Activated CD4-positive, alpha-beta memory T cell treated with anti-CD3 and anti-CD28 coated beads for 36 hours (primary cell): ENCODE measurements around the gene HPCAL1. TPM values are rescaled to one million over a fixed set of nuclear protein-coding genes. Genes with fewer than 3 reads are reported as not detected.
"Not testable (repeated sequence)": the region's sequence is repeated elsewhere in the genome, so short reads cannot be mapped to it uniquely, and the experiment has no call there.

ENCODE experiments used
- CTCF ChIA-PET: fragments of 350-600 bp; sonication (Branson Sonifier 250); formaldehyde crosslinking; loops from one replicate; lab custom pipeline; 2021; ENCODE audit warnings: antibody characterized with exemption, inconsistent platforms; lab: Charles Lee
- POLR2A ChIA-PET: fragments of 350-600 bp; sonication (Branson Sonifier 250); formaldehyde crosslinking; loops from one replicate; lab custom pipeline; 2021; ENCODE audit warnings: antibody characterized with exemption; lab: Charles Lee
- DNase-seq: peaks from one replicate; pipeline ENCODE4 v3.0.0-alpha.2; 2020
- H3K27ac Mint-ChIP-seq: one replicate; pipeline ENCODE4 v1.8.0; 2021; ENCODE audit warnings: mixed read lengths
- H3K27me3 Mint-ChIP-seq: one replicate; pipeline ENCODE4 v1.8.0; 2021; ENCODE audit warnings: mixed read lengths
- H3K36me3 Mint-ChIP-seq: one replicate; pipeline ENCODE4 v1.8.0; 2021; ENCODE audit warnings: mixed read lengths
- H3K4me1 Mint-ChIP-seq: one replicate; pipeline ENCODE4 v1.8.0; 2021; ENCODE audit warnings: low read depth, mixed read lengths
- H3K4me3 Mint-ChIP-seq: one replicate; pipeline ENCODE4 v1.8.0; 2021; ENCODE audit warnings: mild to moderate bottlenecking, mixed read lengths
- H3K9me3 Mint-ChIP-seq: one replicate; pipeline ENCODE4 v1.8.0; 2021; ENCODE audit warnings: mixed read lengths
- intact Hi-C: fragments of 100-400 bp; cut with micrococcal nuclease; formaldehyde crosslinking; loops from one replicate; pipeline ENCODE4 v1.15.1; 2023
- total RNA-seq, 2 experiments: library from RNA; stranded (reverse); gene quantifications; one replicate each; pipeline ENCODE4 v1.2.3, GENCODE V29; 2021

HPCAL1 gene
- total RNA-seq, 2 experiments from 2014 or later = 82.2 to 82.6 TPM

DNA sequence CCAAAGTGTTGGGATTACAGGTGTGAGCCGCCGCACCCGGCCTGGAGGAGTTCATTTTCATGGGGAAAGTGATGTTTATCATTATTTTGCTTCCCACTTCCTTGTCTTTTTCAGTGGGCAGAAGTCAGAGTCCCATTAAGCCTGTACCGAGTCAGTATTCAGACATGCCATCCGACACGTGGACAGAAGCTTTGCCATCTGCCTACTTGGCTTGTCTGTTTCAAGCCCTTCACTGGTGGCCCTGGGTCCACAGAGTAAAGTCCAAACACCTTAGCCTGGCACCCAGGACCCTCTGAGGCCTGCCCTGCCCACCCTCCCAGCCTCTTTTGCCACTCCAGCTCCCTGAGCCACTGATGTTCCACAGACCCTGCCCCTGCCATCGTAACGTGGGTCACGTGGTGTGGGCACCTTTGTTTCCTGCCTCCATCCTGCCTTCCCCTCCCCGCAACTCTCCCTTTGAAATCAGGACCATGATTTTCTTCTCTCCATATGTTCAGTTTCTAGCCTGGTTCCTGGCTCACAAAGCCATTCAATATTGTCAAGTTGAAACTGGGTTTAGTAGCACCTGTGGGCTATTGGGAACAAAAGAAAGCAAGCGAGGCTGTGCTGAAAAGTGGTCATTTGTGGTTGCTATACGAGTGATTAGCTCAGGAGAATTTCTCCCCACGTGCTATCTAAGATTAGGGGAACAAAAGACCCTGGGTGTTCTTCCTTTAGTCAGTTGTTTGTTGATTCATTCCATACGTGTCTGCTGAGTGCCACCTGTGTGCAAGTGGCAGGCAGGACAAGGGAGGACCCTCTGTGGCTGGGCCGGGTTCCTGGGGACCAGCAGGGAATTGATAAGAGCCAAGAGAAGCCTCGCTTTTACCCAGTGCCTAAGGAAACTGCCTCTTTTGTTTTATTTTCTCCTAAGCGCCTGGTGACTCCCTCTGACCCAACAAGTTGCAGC, 150.5 kb downstream of the HPCAL1 start:
- Mint-ChIP-seq H3K36me3 (no peaks in the 10 kb centered on the region), H3K9me3 (no peaks in the 10 kb centered on the region), H3K4me3 (no peak overlapping the region), H3K4me1 (peaks cover 15% of the 10 kb centered on the region), H3K27ac (no peak overlapping the region), H3K27me3 (no peaks in the 10 kb centered on the region)
- no peak for DNase-seq
- POLR2A ChIA-PET = no interaction called here
- CTCF ChIA-PET = no interaction called here
- intact Hi-C loops = no loop called here

DNA sequence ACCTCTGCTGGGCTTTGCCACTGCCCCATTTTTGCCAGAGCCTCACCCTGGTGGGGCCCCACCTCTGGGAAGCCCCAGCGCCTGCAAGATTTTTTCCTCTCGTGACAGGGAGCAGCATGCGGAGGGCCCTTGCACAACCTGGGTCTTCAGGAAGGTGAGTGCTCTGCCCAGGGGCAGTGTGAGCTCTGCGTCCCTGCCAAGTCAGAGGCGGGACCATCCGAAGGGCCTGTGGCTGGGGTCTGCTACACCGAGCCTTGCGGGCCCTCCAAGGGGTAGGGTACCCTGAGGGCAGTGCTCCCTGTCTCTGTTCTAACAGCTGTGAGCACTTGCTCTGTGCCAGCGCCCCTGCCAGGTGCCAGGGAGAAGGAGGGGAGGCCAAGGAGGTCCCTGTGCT, 151.2 kb downstream of the HPCAL1 start:
- peaks cover 15% of the 10 kb centered on the region for H3K4me1 Mint-ChIP-seq
- ChIA-PET POLR2A (no interaction called here), CTCF (no interaction called here)
- DNase-seq = no peak
- peaks cover 1% of the 10 kb centered on the region for H3K27me3 Mint-ChIP-seq
- no peaks in the 10 kb centered on the region for H3K36me3 Mint-ChIP-seq
- no peaks in the 10 kb centered on the region for H3K9me3 Mint-ChIP-seq
- no peak overlapping the region for H3K4me3 Mint-ChIP-seq
- H3K27ac Mint-ChIP-seq = no peak overlapping the region
- intact Hi-C loops = no loop called here

DNA sequence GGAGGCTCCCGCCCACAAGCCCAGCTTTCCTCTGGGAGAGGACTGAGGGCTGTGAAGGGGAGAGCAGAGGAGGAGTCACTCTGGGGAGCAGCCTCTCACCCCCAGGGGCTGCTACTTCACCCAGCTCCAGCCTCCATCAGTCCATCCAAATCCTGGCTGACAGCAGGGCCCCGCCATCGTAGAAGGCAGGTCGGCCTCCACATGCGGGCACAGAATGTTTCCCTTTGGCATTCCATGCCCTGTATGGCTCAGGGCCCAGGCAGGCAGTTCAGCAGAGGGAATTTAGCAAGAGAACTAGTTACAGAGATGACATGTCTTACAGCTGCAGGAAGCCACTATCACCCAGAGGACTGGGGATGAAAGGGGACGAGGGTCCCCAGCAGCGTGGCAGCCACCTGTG, 151.8 kb downstream of the HPCAL1 start:
- POLR2A ChIA-PET = no interaction called here
- no peak overlapping the region for H3K27ac Mint-ChIP-seq
- intact Hi-C loops = no loop called here
- CTCF ChIA-PET = no interaction called here
- peaks cover 10% of the 10 kb centered on the region for H3K4me1 Mint-ChIP-seq
- H3K36me3 Mint-ChIP-seq = no peaks in the 10 kb centered on the region
- no peaks in the 10 kb centered on the region for H3K9me3 Mint-ChIP-seq
- no peak for DNase-seq
- no peak overlapping the region for H3K4me3 Mint-ChIP-seq
- peaks cover 3% of the 10 kb centered on the region for H3K27me3 Mint-ChIP-seq

DNA sequence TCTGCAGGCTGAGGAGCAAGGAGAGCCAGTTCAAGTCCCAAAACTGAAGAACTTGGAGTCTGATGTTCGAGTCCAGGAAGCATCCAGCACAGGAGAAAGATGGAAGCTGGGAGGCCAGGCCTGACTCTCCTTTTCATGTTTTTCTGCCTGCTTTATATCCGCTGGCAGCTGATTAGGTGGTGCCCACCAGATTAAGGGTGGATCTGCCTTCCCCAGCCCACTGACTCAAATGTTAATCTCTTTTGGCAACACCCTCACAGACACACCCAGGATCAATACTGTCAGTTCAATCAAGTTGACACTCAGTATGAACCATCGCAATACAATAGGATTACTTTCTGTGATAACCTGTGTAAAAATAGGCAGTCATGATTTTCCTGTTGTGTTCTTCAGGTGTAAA, 154.5 kb downstream of the HPCAL1 start:
- intact Hi-C loops, POLR2A ChIA-PET, CTCF ChIA-PET, H3K9me3 Mint-ChIP-seq, H3K36me3 Mint-ChIP-seq, DNase-seq, H3K27ac Mint-ChIP-seq, H3K4me1 Mint-ChIP-seq, H3K4me3 Mint-ChIP-seq: not testable (repeated sequence)
- H3K27me3 Mint-ChIP-seq = peaks cover 14% of the 10 kb centered on the region

DNA sequence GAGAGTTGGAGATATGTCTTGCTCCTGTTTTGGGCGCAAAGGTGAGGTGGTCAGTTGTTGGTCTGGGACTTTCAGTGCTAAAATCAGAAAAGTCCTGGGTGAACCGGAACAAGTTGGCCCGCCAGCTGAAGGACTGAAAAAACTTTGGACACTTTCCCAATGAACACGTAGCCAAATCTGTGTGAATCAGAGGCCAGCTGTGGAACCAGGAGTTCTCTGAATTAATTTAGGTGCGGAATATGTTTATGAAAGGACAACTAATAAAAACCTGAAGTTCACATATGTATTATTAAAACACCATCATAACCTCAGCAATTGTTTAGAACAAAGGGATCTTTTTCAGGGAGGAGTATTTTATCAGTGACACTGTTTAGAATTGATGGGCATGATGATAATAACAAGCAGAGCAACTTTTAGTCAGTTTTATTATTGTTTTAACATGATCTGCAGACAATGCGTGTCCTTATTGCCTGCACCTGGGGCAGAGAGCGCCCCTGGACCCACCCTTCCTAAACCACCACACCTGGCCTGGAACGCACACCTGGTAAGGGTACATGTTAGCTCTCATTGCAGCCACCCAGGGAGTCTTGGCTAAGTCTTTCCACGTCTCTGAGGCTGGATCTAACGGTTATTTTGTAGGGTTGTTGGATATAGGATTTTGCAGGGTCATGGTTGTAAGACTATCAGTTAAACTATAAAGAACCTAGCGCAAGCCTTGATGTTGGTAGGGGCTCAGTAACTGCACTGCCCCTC, 155.3 kb downstream of the HPCAL1 start:
- DNase-seq = no peak
- peaks cover 5% of the 10 kb centered on the region for H3K4me1 Mint-ChIP-seq
- H3K9me3 Mint-ChIP-seq = no peaks in the 10 kb centered on the region
- no peaks in the 10 kb centered on the region for H3K36me3 Mint-ChIP-seq
- ChIA-PET CTCF (no interaction called here), POLR2A (no interaction called here)
- H3K27me3 Mint-ChIP-seq = peaks cover 14% of the 10 kb centered on the region
- H3K27ac Mint-ChIP-seq = no peak overlapping the region
- no peak overlapping the region for H3K4me3 Mint-ChIP-seq
- intact Hi-C loops = no loop called here

DNA sequence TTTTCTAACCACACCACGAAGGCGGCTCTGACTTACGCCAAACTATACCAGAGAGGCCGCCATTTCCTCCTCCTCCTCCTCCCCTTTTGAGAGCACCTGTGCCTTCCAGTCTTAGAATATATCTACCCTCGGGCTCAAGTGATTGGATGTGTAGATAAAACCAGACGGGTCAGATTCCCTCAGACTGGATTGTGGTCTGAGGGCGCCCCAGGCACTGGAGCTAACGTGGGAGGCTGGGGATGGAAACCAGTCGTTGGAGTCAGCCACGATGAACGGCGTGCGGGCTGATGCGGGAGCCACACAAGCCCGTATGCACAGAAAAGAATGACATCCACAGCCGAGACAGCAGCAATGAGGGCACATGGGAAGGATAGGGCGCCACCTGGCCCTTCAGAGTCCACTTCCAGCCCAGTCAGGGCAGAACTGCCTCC, 157.7 kb downstream of the HPCAL1 start:
- CTCF ChIA-PET = interaction anchor here (1.0 kb wide), 1 partner anchor 25 kb away, joined by 4 read pairs; no protein-coding TSS in a partner anchor
- intact Hi-C loops = no loop called here
- Mint-ChIP-seq H3K36me3 (no peaks in the 10 kb centered on the region), H3K27me3 (peaks cover 14% of the 10 kb centered on the region), H3K9me3 (no peaks in the 10 kb centered on the region), H3K27ac (no peak overlapping the region), H3K4me1 (peaks cover 5% of the 10 kb centered on the region), H3K4me3 (no peak overlapping the region)
- DNase-seq = no peak
- POLR2A ChIA-PET = no interaction called here

DNA sequence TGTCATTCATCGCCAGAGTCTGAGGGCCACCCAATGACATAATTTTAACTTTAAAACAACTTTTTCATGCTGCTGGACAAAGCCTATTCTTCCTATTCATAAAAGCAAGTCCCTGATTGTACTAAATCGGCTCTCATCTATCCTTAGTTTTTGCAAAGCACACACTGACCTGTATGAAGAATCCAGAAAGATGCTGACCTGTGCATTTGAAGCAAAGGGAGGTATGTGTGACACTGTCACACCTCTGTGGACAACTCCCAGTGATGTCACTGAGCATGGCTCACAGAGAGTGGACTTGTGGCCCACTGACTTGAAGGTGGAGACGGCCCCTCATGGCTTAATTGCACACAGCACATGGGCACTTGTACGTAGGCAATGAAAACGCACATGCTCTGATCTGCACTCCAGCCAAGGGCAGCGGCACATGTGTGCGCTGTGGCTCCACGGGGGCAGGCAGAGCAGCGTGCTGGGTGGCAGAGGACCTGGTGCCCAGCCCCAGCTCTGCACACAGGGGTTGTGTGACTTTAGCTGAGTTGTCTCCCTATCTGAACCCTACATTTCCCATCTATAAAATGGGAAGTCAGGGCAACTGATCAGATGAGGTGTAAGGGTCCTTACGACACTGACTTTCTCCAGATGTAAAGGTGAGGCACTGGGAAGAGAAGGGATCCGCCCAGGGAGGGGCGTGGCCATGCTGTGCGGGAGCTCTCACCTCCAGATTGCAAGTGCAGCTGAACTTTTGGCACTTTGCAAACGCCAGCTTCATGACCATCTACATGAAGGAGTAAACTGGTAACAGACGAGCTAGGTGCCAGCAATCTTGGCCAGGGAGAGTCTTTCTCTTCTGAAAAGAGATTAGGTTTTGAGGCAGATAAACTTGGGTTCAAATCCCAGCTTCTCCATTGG, 159.7 kb downstream of the HPCAL1 start:
- intact Hi-C loops = no loop called here
- H3K4me1 Mint-ChIP-seq = peaks cover 5% of the 10 kb centered on the region
- ChIA-PET CTCF (no interaction called here), POLR2A (no interaction called here)
- DNase-seq = no peak
- no peak overlapping the region for H3K4me3 Mint-ChIP-seq
- no peaks in the 10 kb centered on the region for H3K9me3 Mint-ChIP-seq
- no peaks in the 10 kb centered on the region for H3K36me3 Mint-ChIP-seq
- H3K27ac Mint-ChIP-seq = no peak overlapping the region
- peaks cover 17% of the 10 kb centered on the region for H3K27me3 Mint-ChIP-seq

DNA sequence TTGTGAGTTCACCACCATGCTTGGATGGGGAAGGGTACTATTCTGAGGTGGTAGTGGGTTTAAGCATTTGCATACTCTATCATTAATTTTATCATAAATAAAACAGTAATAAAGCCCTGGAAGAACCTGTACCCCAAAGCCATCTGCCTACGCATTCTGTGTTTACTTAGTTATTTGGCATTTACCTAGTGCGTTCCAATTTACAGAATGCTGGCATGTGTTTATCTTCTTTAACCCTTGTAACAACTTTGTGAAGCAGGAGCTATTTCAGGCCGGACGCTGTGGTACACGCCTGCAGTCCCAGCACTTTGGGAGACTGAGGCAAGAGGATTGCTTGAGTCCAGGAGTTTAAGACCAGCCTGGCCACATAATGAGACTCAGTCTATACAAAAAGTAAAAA, 163.2 kb downstream of the HPCAL1 start:
- intact Hi-C loops = no loop called here
- no peak for DNase-seq
- Mint-ChIP-seq H3K27ac (no peak overlapping the region), H3K9me3 (no peaks in the 10 kb centered on the region), H3K4me3 (no peak overlapping the region), H3K27me3 (peaks cover 6% of the 10 kb centered on the region), H3K4me1 (no peaks in the 10 kb centered on the region), H3K36me3 (no peaks in the 10 kb centered on the region)
- ChIA-PET CTCF (no interaction called here), POLR2A (no interaction called here)

DNA sequence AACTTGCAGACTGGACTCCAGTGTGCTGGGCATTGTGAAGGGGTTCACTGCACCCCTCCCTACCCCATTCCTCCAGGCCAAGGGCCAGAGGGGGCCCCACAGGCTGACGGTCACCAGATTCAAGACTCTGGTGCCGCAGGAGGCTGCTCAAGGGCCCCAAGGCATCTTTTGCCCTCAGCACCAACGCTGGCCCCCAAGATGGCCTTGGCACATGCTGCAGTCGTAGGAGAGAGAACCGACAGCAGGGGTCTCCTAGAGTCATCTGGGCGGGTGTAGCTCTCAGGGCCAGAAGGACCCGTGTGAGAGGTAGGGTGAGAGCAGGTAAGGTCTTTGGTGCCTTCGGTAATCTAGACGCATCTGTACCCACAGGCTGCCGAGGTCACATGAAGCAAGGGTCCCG, 164.1 kb downstream of the HPCAL1 start:
- H3K27me3 Mint-ChIP-seq = peaks cover 3% of the 10 kb centered on the region
- no peak overlapping the region for H3K27ac Mint-ChIP-seq
- CTCF ChIA-PET = no interaction called here
- H3K36me3 Mint-ChIP-seq = no peaks in the 10 kb centered on the region
- POLR2A ChIA-PET = no interaction called here
- H3K4me1 Mint-ChIP-seq = no peaks in the 10 kb centered on the region
- no peak overlapping the region for H3K4me3 Mint-ChIP-seq
- intact Hi-C loops = no loop called here
- H3K9me3 Mint-ChIP-seq = no peaks in the 10 kb centered on the region
- DNase-seq = no peak

DNA sequence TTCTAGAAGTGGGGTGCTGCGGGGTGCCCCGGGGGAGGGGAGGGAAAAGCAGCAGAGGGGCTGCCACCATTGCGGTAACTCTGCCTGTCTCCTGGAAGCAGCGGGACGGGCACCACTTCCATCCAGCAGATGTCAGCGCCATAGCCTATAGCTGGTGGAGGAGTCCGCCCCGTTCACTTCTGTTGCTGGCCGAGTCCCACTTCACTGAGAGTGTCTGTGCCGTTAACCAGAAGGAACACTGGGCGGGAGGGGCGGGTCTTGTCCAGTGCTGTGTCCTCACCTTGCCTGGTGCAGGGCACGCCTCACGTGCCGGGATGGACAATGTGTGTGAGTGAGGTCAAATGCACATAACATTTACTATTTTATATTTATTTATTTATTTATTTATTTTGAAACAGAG, 164.7 kb downstream of the HPCAL1 start:
- Mint-ChIP-seq H3K4me1 (no peaks in the 10 kb centered on the region), H3K27me3 (peaks cover 3% of the 10 kb centered on the region), H3K4me3 (no peak overlapping the region), H3K36me3 (no peaks in the 10 kb centered on the region), H3K9me3 (no peaks in the 10 kb centered on the region), H3K27ac (no peak overlapping the region)
- no peak for DNase-seq
- POLR2A ChIA-PET = no interaction called here
- CTCF ChIA-PET = no interaction called here
- intact Hi-C loops = no loop called here

DNA sequence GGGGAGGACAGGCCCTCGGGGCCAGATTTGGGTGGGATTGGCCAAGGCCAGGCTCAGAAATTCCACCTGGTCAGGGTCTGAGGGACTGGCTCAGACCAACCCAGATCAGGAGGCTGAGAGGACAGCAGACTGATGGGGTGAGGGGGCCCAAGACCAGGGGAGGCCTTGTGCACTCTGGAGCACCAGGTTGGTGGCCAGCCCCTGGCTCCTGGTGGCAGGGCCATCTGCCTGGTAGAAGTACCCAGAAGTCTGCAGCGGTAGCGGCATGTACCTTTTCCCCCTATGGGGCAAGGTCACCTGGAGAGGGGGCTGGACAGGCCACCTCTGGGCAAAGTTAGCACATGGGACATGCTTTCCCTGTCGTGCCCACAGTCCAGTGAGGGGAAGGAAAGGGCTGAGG, 166.6 kb downstream of the HPCAL1 start:
- no peak for DNase-seq
- POLR2A ChIA-PET = no interaction called here
- intact Hi-C loops = no loop called here
- Mint-ChIP-seq H3K9me3 (no peaks in the 10 kb centered on the region), H3K4me3 (no peak overlapping the region), H3K27me3 (peaks cover 3% of the 10 kb centered on the region), H3K36me3 (no peaks in the 10 kb centered on the region), H3K4me1 (no peaks in the 10 kb centered on the region), H3K27ac (no peak overlapping the region)
- CTCF ChIA-PET = no interaction called here
